Heart right ventricle (tissue), 16 donors: ENCODE measurements around the gene FAM184A. TPM values are rescaled to one million over a fixed set of nuclear protein-coding genes. Genes with fewer than 3 reads are reported as not detected.

ENCODE experiments used
- ATAC-seq, 8 donors: fragments of 200-7000 bp; cut with Tn5 transposase; one replicate each; pipeline ENCODE4 v1.9.1; 2020; ENCODE audit warnings: mild to moderate bottlenecking in 8 of 8, moderate library complexity in 8 of 8, moderate number of reproducible peaks in 1 of 8
- DNase-seq, 2 donors: peaks; one replicate each; pipeline ENCODE4 v3.0.0-alpha.2; 2020
- H3K27ac ChIP-seq, 10 donors: fragments of 200-600 bp; sonication (generic) in 2 of 10; one replicate each; pipeline versions ENCODE4 v1.5.0 to v1.8.0; 2020 to 2022; ENCODE audit warnings: mild to moderate bottlenecking in 3 of 10
- H3K27me3 ChIP-seq, 7 donors: fragments of 200-600 bp; one replicate each; pipeline ENCODE4 v1.8.0; 2021 to 2022; ENCODE audit warnings: mild to moderate bottlenecking in 2 of 7
- H3K36me3 ChIP-seq, 9 donors: fragments of 200-600 bp; sonication (generic) in 1 of 9; one replicate each; pipeline versions ENCODE4 v1.5.0 to v1.8.0; 2020 to 2022; ENCODE audit warnings: mild to moderate bottlenecking in 2 of 9
- H3K4me1 ChIP-seq, 9 donors: fragments of 200-600 bp; sonication (generic) in 1 of 9; one replicate each; pipeline versions ENCODE4 v1.5.0 to v1.8.0; 2020 to 2022; ENCODE audit warnings: mild to moderate bottlenecking in 4 of 9
- H3K4me3 ChIP-seq, 10 donors: fragments of 200-600 bp; sonication (generic) in 2 of 10; one replicate each; pipeline versions ENCODE4 v1.5.0 to v1.8.0; 2020 to 2022; ENCODE audit warnings: mild to moderate bottlenecking in 7 of 10, moderate library complexity in 2 of 10
- H3K9me3 ChIP-seq, 11 donors: fragments of 200-600 bp in 10 of 11; sonication (generic) in 2 of 11; one replicate each; pipeline versions ENCODE4 v1.5.0 to v1.8.0; 2013 to 2022; ENCODE audit warnings: mild to moderate bottlenecking in 2 of 11, control low read depth in 1 of 11, moderate library complexity in 1 of 11
- CTCF ChIP-seq, 9 donors: fragments of 200-600 bp; sonication (generic) in 2 of 9; IDR thresholded peaks; one replicate each; pipeline versions ENCODE4 v1.5.0 to v1.8.0; 2021 to 2022; ENCODE audit warnings: antibody characterized with exemption in 9 of 9, mild to moderate bottlenecking in 5 of 9, moderate library complexity in 1 of 9
- WGBS, 2 donors: extraction: QIAGEN DNeasy Blood & Tissue Kit; methylation state at CpG; one replicate each; pipeline ENCODE4 v1.1.7; 2013; ENCODE audit warnings: inconsistent platforms in 1 of 2; 5-methylcytosine and 5-hydroxymethylcytosine counted together
- intact Hi-C, 10 donors: fragments of 100-400 bp; cut with DNase I; formaldehyde crosslinking; loops; one replicate each; pipeline versions ENCODE4 v1.11.1 to v1.14.2; 2022
- polyA plus RNA-seq, 2 donors: library from polyadenylated mRNA; stranded (reverse); fragments of 200-250 nt; gene quantifications; one replicate each; pipeline ENCODE4 v1.2.3, GENCODE V29; 2013
- total RNA-seq, 10 donors: library from RNA; stranded (reverse); fragmentation: NEBNext Ultra II Directional in 3 of 10; extraction: Animal tissue kit (Norgen Biotek cat#: 25700) in 3 of 10; gene quantifications; one replicate each; pipeline versions ENCODE4 v1.2.1 to v1.2.4, GENCODE V29; 2021 to 2023
- donor health status: Arrhythmogenic right ventricular cardiomyopathy.
- donor health status: ischemic (EF 13 %, LVEDD 7.1; RV severe dilation, severe dysfunction).
- donor health status: healthy with polysubstance abuse.
- donor health status: DM: no; HTN: yes; CAD: no.
- donor health status: DM: no; HTN: no; CAD: no.
- donor health status: ischemic (EF 25% LVEDD 6.9; RV normal size, moderate dysfunction).
- donor health status: ischemic (EF 25% LVEDD 5.7; RV mildly dilated, moderate dysfunction).
- donor health status: healthy.
- donor health status: DM: yes; HTN: yes; CAD: no.
- donor health status: Ischemic cardiomyopathy.
- donor health status: ischemic (EF 35%, LVEDD 5.7; RV mildly dilated, moderate dysfunction).
- donor health status: nonischemic (EF 11% LVEDD 7.7; RV severe dilation, severe dysfunction).
- donor health status: DM: yes; HTN: yes; CAD: no.
- donor health status: PGD.
- donor health status: ischemic (EF 29% LVEDD 5.4; RV normal size, mild dysfunction).
- donor health status: nonischemic (EF 23%, LVEDD 6.1; RV moderate dilation, normal function).

The FAM184A gene
- total and polyA plus RNA-seq, 12 donors, result 0.16 to 3.0 (median 0.42) TPM

GRCh38 chr6:118940770-118941169 lies 137.7 kb downstream of the FAM184A start:
- no peaks in the 10 kb centered on the region for H3K36me3 ChIP-seq
- TF ChIP-seq CTCF (IDR thresholded peaks at IDR 0.05), result no peak
- ATAC-seq (peak in 3 of 8 donors; percentile 14 to 26 (median 25)), DNase-seq (no peak)
- 97 to 98% methylated on average over 2 of the region's 2 CpGs for WGBS, 2 donors
- H3K27ac ChIP-seq, result no peak overlapping the region
- no peaks in the 10 kb centered on the region for H3K27me3 ChIP-seq
- no peak overlapping the region for H3K4me3 ChIP-seq
- peaks cover 0 to 7% (median 3%) of the 10 kb centered on the region in 9 donors for H3K4me1 ChIP-seq
- peaks cover 0 to 33% (median 10%) of the 10 kb centered on the region in 11 donors for H3K9me3 ChIP-seq
- intact Hi-C loops, result no loop called here

- intact Hi-C loops, result no loop called here
- Histone ChIP-seq H3K27me3 (no peaks in the 10 kb centered on the region), H3K27ac (no peak overlapping the region), H3K36me3 (no peaks in the 10 kb centered on the region), H3K9me3 (peaks cover 0 to 22% (median 2%) of the 10 kb centered on the region in 11 donors), H3K4me3 (no peak overlapping the region), H3K4me1 (peaks cover 0 to 12% (median 8%) of the 10 kb centered on the region in 9 donors)
- no peak for TF ChIP-seq CTCF (IDR thresholded peaks at IDR 0.05)
- 95 to 98% methylated on average over 1 of the region's 1 CpG for WGBS, 2 donors
- DNase-seq, result peak in 1 of 2 donors; percentile 15
- peak in 2 of 8 donors; percentile 17 to 68 for ATAC-seq
Measured at GRCh38 chr6:118939683-118940082, 138.8 kb downstream of the FAM184A start.

- peak overlapping the region in 5 of 10 donors; percentile 89 to 99 (median 93) for H3K27ac ChIP-seq
Measured at GRCh38 chr6:118935978-118936703, 142.3 kb downstream of the FAM184A start.

GRCh38 chr6:118935331-118935668 lies 143.2 kb downstream of the FAM184A start:
- no peak for TF ChIP-seq CTCF (IDR thresholded peaks at IDR 0.05)
- peak overlapping the region; percentile 83 to 99 (median 96) for H3K27ac ChIP-seq
- H3K36me3 ChIP-seq, result peaks cover 0 to 32% (median 0%) of the 10 kb centered on the region in 9 donors
- peak overlapping the region; percentile 71 to 95 (median 88) for H3K4me3 ChIP-seq
- H3K9me3 ChIP-seq, result no peaks in the 10 kb centered on the region
- WGBS, 2 donors, result 8 to 17% methylated on average over 1 of the region's 1 CpG
- no peak for DNase-seq
- ATAC-seq, result no peak
- intact Hi-C loops, result loop anchor here in 5 of 10 donors (2.0 kb wide), 1 partner anchor 40 kb away; the partner anchor contains the start of gene ASF1A (in 5 of the 5)
- peaks cover 0 to 25% (median 20%) of the 10 kb centered on the region in 9 donors for H3K4me1 ChIP-seq
- H3K27me3 ChIP-seq, result no peaks in the 10 kb centered on the region

More at GRCh38 chr6:118935978-118936703, 142.3 kb downstream of the FAM184A start:
- WGBS, 2 donors, result 81 to 82% methylated on average over 3 of the region's 3 CpGs
- Histone ChIP-seq H3K4me1 (peaks cover 0 to 22% (median 20%) of the 10 kb centered on the region in 9 donors), H3K36me3 (peaks cover 0 to 23% (median 0%) of the 10 kb centered on the region in 9 donors), H3K27me3 (no peaks in the 10 kb centered on the region), H3K4me3 (no peak overlapping the region), H3K9me3 (no peaks in the 10 kb centered on the region)
- TF ChIP-seq CTCF (IDR thresholded peaks at IDR 0.05), result no peak
- no peak for ATAC-seq
- intact Hi-C loops, result loop anchor here in 5 of 10 donors (2.0 kb wide), 1 partner anchor 41 kb away; the partner anchor contains the start of gene ASF1A (in 5 of the 5)
- no peak for DNase-seq
